Esophagus squamous epithelium (tissue), 5 donors: ENCODE measurements around the gene NDUFA11. TPM values are rescaled to one million over a fixed set of nuclear protein-coding genes. Genes with fewer than 3 reads are reported as not detected.
A peak's percentile ranks its signal among the peaks of the same experiment; 100 is the strongest.

Experiments
- DNase-seq: peaks from one replicate; lab custom pipeline; 2025; lab: John Stamatoyannopoulos, UW
- H3K27ac ChIP-seq, 4 donors: fragments of 200-600 bp; sonication (generic); one replicate each; pipeline ENCODE4 v1.5.1; 2016 to 2019; ENCODE audit warnings: mild to moderate bottlenecking in 1 of 4
- H3K27me3 ChIP-seq, 4 donors: fragments of 200-600 bp; sonication (generic); 1 replicate in 3 of 4; 2 replicates in 1 of 4; pipeline versions ENCODE4 v1.5.1 to v1.6.0; 2017 to 2021; ENCODE audit warnings: antibody characterized with exemption in 1 of 4
- H3K36me3 ChIP-seq, 3 donors: fragments of 200-600 bp; sonication (generic); one replicate each; pipeline ENCODE4 v1.5.1; 2016 to 2019
- H3K4me1 ChIP-seq, 3 donors: fragments of 200-600 bp; sonication (generic); one replicate each; pipeline ENCODE4 v1.5.1; 2017 to 2019
- H3K4me3 ChIP-seq, 4 donors: fragments of 200-600 bp; sonication (generic); 1 replicate in 3 of 4; 2 replicates in 1 of 4; pipeline ENCODE4 v1.5.1; 2016 to 2019; ENCODE audit warnings: mild to moderate bottlenecking in 2 of 4, moderate library complexity in 1 of 4
- H3K9me3 ChIP-seq, 3 donors: fragments of 200-600 bp; sonication (generic); one replicate each; pipeline ENCODE4 v1.5.1; 2016 to 2019
- CTCF ChIP-seq, 6 experiments: fragments of 450-650 bp in 4 of 6; fragments of 200-600 bp in 2 of 6; sonication (generic) in 2 of 6; IDR thresholded peaks; one replicate each; pipeline ENCODE4 v1.5.1; 2016 to 2019; ENCODE audit warnings: antibody characterized with exemption in 6 of 6, mild to moderate bottlenecking in 4 of 6, moderate library complexity in 4 of 6
- POLR2A ChIP-seq, 4 donors: fragments of 450-650 bp; IDR thresholded peaks; one replicate each; pipeline ENCODE4 v1.6.1; 2017; ENCODE audit warnings: antibody characterized with exemption in 4 of 4, mild to moderate bottlenecking in 4 of 4, moderate library complexity in 3 of 4
- WGBS, 2 donors: methylation state at CpG; one replicate each; pipeline ENCODE4 v1.1.5; 2018; 5-methylcytosine and 5-hydroxymethylcytosine counted together
- intact Hi-C: fragments of 100-400 bp; cut with DNase I; formaldehyde crosslinking; loops from one replicate; pipeline ENCODE4 v1.15.0; 2022
- total RNA-seq, 4 donors: library from RNA; depleted of rRNA; stranded (reverse); fragments of >200 nt; gene quantifications; one replicate each; pipeline ENCODE4 v1.1.0, GENCODE V29; 2016
- donor health status: DM: yes; HTN: yes; CAD: no.

NDUFA11 gene
- total RNA-seq, 4 donors from 2014 or later: 204 to 277 (median 234) TPM

- Histone ChIP-seq H3K4me1 (peaks cover 59 to 96% (median 78%) of the 10 kb centered on the region in 3 donors), H3K4me3 (no peak overlapping the region), H3K9me3 (no peaks in the 10 kb centered on the region), H3K27me3 (no peaks in the 10 kb centered on the region), H3K36me3 (peaks cover 0 to 41% (median 0%) of the 10 kb centered on the region in 3 donors), H3K27ac (peak overlapping the region in 3 of 4 donors; percentile 7 to 42 (median 14))
- intact Hi-C loops: no loop called here
- WGBS, 2 donors: 62 to 71% methylated on average over 3 of the region's 3 CpGs
- DNase-seq: no peak
- TF ChIP-seq POLR2A (IDR thresholded peaks at IDR 0.05) (no peak), CTCF (IDR thresholded peaks at IDR 0.05) (no peak)
Observed at GRCh38 chr19:5950741-5951140, 47.2 kb upstream of the NDUFA11 start.

DNA sequence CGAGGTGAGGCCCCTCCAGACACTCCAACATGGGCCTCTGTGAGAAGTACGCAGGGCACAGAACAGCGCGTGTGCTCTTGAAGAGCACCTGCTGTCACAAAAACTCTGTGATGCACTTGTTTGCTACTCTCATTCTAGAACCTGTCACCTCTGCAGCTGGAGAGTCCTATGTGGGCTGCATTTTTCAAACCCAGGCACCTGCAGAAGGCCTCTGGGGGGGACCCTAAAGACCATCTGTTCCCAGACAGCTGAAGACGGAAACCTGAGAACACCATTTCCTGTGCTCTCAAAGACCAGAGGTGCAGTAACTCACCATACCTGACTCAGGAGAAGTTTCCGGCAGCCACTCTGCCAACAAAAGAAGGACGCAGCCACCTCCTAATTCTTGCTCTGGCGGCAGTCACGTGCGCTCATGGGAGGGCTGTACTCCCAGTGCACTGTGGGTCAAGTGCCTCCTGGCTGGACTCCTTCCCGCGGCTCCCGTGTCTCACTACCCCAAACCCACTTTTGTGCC lies 46.3 kb upstream of the NDUFA11 start:
- Histone ChIP-seq H3K27ac (peak overlapping the region in 3 of 4 donors; percentile 67 to 78 (median 72)), H3K9me3 (no peaks in the 10 kb centered on the region), H3K27me3 (no peaks in the 10 kb centered on the region), H3K36me3 (peaks cover 0 to 47% (median 0%) of the 10 kb centered on the region in 3 donors), H3K4me1 (peaks cover 55 to 87% (median 70%) of the 10 kb centered on the region in 3 donors), H3K4me3 (no peak overlapping the region)
- no peak for DNase-seq
- 80 to 84% methylated on average over 10 to 13 of the region's 13 CpGs for WGBS, 2 donors
- TF ChIP-seq CTCF (IDR thresholded peaks at IDR 0.05): no peak
- no peak for TF ChIP-seq POLR2A (IDR thresholded peaks at IDR 0.05)
- intact Hi-C loops: no loop called here

DNA sequence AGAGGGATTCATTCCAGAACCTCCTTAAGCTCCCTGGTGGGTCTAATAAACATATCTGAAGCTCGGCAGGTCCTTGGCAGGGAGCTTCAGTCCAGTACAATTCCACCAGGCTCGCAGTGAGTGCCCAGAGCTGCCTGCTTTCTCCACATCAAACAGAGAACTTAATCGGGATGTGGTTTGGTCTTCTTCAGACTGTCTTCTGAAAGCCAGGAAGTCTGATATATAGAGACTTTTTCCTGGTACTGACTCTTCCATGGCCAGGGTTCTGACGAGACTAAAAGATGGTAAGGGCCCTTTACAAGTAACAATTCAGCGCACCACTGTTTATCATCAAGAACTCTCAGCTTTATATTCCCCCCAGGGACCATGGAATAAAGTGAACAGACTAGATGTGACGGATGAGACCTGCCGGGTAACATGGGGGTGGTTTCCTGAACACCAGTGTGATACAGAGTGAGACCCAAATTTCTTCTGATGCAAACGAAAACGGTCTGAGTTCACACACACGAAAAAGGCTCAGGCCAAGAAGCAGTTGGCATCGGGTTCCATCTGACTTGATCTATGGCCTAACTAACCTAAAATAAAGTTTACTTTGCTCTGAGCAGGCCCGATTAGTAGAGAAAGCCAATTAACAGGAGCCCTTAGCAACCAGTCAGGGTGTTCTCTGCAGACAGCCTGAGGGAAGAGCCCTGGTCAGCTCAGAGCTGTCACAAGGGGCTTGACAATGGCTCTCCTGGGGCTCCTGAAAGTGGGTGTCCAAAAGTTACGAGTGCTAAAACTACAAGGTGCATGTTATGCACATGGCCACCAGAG lies 45.4 kb upstream of the NDUFA11 start:
- TF ChIP-seq CTCF (IDR thresholded peaks at IDR 0.05) (no peak), POLR2A (IDR thresholded peaks at IDR 0.05) (no peak)
- Histone ChIP-seq H3K27ac (peak overlapping the region; percentile 42 to 78 (median 70)), H3K36me3 (peaks cover 0 to 47% (median 0%) of the 10 kb centered on the region in 3 donors), H3K9me3 (no peaks in the 10 kb centered on the region), H3K27me3 (no peaks in the 10 kb centered on the region), H3K4me3 (no peak overlapping the region), H3K4me1 (peaks cover 46 to 86% (median 63%) of the 10 kb centered on the region in 3 donors)
- DNase-seq: no peak
- WGBS, 2 donors: 54 to 64% methylated on average over 11 to 12 of the region's 13 CpGs
- intact Hi-C loops: no loop called here

DNA sequence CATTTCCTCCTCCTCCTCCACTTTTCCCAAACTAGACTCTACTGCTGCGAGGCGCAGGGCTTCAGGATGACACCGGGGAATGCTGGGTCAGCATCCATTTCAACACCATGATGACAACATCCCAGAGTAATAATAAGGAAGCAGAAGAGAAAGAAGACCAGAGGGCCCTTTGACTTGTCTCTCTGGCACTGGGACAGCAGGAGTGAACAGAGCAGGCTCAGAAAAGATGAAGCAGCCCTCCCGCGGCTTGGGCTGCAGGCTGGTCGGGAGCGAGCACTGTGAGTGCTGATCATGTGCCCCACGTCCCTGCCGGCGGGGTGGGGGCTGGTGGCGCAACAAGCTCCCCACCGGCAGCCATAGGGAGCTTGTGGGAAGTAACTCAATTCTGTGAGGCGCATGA lies 43.8 kb upstream of the NDUFA11 start:
- Histone ChIP-seq H3K9me3 (no peaks in the 10 kb centered on the region), H3K36me3 (peaks cover 0 to 47% (median 0%) of the 10 kb centered on the region in 3 donors), H3K4me1 (peaks cover 32 to 86% (median 60%) of the 10 kb centered on the region in 3 donors), H3K27me3 (no peaks in the 10 kb centered on the region), H3K27ac (peak overlapping the region; percentile 42 to 82 (median 72)), H3K4me3 (peak overlapping the region in 2 of 4 donors; percentile 7 to 9)
- no peak for DNase-seq
- 60 to 65% methylated on average over 5 to 11 of the region's 13 CpGs for WGBS, 2 donors
- TF ChIP-seq POLR2A (IDR thresholded peaks at IDR 0.05): no peak
- no peak for TF ChIP-seq CTCF (IDR thresholded peaks at IDR 0.05)
- intact Hi-C loops: no loop called here

- Histone ChIP-seq H3K27ac (peak overlapping the region in 3 of 4 donors; percentile 25 to 59 (median 50)), H3K36me3 (peaks cover 10 to 63% (median 11%) of the 10 kb centered on the region in 3 donors), H3K4me3 (no peak overlapping the region), H3K4me1 (peaks cover 10 to 55% (median 31%) of the 10 kb centered on the region in 3 donors), H3K27me3 (no peaks in the 10 kb centered on the region), H3K9me3 (no peaks in the 10 kb centered on the region)
- DNase-seq: no peak
- WGBS, 2 donors: 58 to 67% methylated on average over 8 to 10 of the region's 10 CpGs
- intact Hi-C loops: no loop called here
- TF ChIP-seq CTCF (IDR thresholded peaks at IDR 0.05) (no peak), POLR2A (IDR thresholded peaks at IDR 0.05) (no peak)
Observed at GRCh38 chr19:5943623-5944022, 40.0 kb upstream of the NDUFA11 start.
